NCI-H187 treated with DMSO at 0.1 percent for 48 hours (cell line): Measurements from ENCODE around the gene SRPK3.
"Not testable (repeated sequence)": the region's sequence is repeated elsewhere in the genome, so short reads cannot be mapped to it uniquely, and the experiment has no call there.

Experiments used
- DNase-seq: peaks from one replicate; lab custom pipeline; 2025; lab: John Stamatoyannopoulos, UW

SRPK3 gene

GRCh38 chrX:153807976-153808375 lies 27.1 kb downstream of the SRPK3 start:
- no peak for DNase-seq

- no peak for DNase-seq
Observed at GRCh38 chrX:153812220-153812619, 31.4 kb downstream of the SRPK3 start.

GRCh38 chrX:153813161-153813560 lies 32.3 kb downstream of the SRPK3 start:
- DNase-seq, result no peak

- no peak for DNase-seq
Observed at GRCh38 chrX:153814591-153815315, 33.9 kb downstream of the SRPK3 start.

GRCh38 chrX:153816831-153817690 lies 36.2 kb downstream of the SRPK3 start:
- no peak for DNase-seq

- DNase-seq, result not testable (repeated sequence)
Observed at GRCh38 chrX:153818064-153818463, 37.2 kb downstream of the SRPK3 start.

GRCh38 chrX:153818571-153819383 lies 37.9 kb downstream of the SRPK3 start:
- no peak for DNase-seq

- DNase-seq, result no peak
Observed at GRCh38 chrX:153819384-153820040, 38.7 kb downstream of the SRPK3 start.

- DNase-seq, result no peak
Observed at GRCh38 chrX:153820601-153821000, 39.8 kb downstream of the SRPK3 start.

- no peak for DNase-seq
Observed at GRCh38 chrX:153821066-153821465, 40.2 kb downstream of the SRPK3 start.

- DNase-seq, result no peak
Observed at GRCh38 chrX:153824348-153824747, 43.5 kb downstream of the SRPK3 start.

- DNase-seq, result no peak
Observed at GRCh38 chrX:153825042-153825441, 44.2 kb downstream of the SRPK3 start.

- DNase-seq, result no peak
Observed at GRCh38 chrX:153827016-153827415, 46.2 kb downstream of the SRPK3 start.

- no peak for DNase-seq
Observed at GRCh38 chrX:153827903-153828302, 47.1 kb downstream of the SRPK3 start.

- DNase-seq, result no peak
Observed at GRCh38 chrX:153828308-153828707, 47.5 kb downstream of the SRPK3 start.

GRCh38 chrX:153828723-153829548 lies 48.1 kb downstream of the SRPK3 start:
- no peak for DNase-seq

- no peak for DNase-seq
Observed at GRCh38 chrX:153829549-153829798, 48.6 kb downstream of the SRPK3 start.

GRCh38 chrX:153829799-153830639 lies 49.2 kb downstream of the SRPK3 start, which contains the start of gene PDZD4:
PDZD4 (minus strand) TSS chrX:153830544; CDS start chrX:153830298, 246 bp downstream.
- no peak for DNase-seq

GRCh38 chrX:153830640-153831428 lies 50.0 kb downstream of the SRPK3 start:
- no peak for DNase-seq
